HepG2 (cell line): ENCODE data around the gene RASIP1. TPM values are rescaled to one million over a fixed set of nuclear protein-coding genes. Genes with fewer than 3 reads are reported as not detected.

Experiments
- AGO2 ChIP-seq: fragments of 200-400 bp; formaldehyde crosslinking; optimal IDR thresholded peaks from 2 replicates; pipeline ENCODE3; 2017; ENCODE audit warnings: mild to moderate bottlenecking, low read depth, low read length, moderate library complexity
- HOXA3 ChIP-seq: sonication (generic); formaldehyde crosslinking; IDR thresholded peaks from 2 replicates; pipeline ENCODE4 v1.5.0; 2020; ENCODE audit warnings: missing genetic modification reagents
- MYC ChIP-seq: sonication (generic); formaldehyde crosslinking; IDR thresholded peaks from 2 replicates; pipeline ENCODE4 v1.9.0; 2021; ENCODE audit warnings: missing genetic modification reagents, borderline replicate concordance
- PATZ1 ChIP-seq: sonication (generic); formaldehyde crosslinking; IDR thresholded peaks from 2 replicates; pipeline ENCODE4 v1.4.0; 2020; ENCODE audit warnings: missing genetic modification reagents
- PHF8 ChIP-seq: sonication (generic); formaldehyde crosslinking; IDR thresholded peaks from 2 replicates; pipeline ENCODE4 v1.5.0; 2020; ENCODE audit warnings: missing genetic modification reagents
- THAP11 ChIP-seq: IDR thresholded peaks from 2 replicates; pipeline ENCODE4 v1.6.1; 2016; ENCODE audit warnings: missing biosample characterization, missing genetic modification reagents
- ZBTB21 ChIP-seq: sonication (generic); formaldehyde crosslinking; IDR thresholded peaks from 2 replicates; pipeline ENCODE4 v1.4.0; 2020; ENCODE audit warnings: missing genetic modification reagents
- ZBTB7A ChIP-seq: sonication (generic); formaldehyde crosslinking; IDR thresholded peaks from 2 replicates; pipeline ENCODE4 v1.8.0; 2022; ENCODE audit warnings: mild to moderate bottlenecking, missing genetic modification reagents
- polyA plus RNA-seq, 8 experiments: library from polyadenylated mRNA; depleted of rRNA in 3 of 8; stranded (reverse) in 7 of 8; unstranded in 1 of 8; fragments of >200 nt; fragmentation: Illumina TruSeq in 4 of 8; extraction: Trizol in 4 of 8; gene quantifications; 2 replicates each; pipeline versions ENCODE4 v1.2.1 to v1.2.3, GENCODE V29; 2011 to 2016; ENCODE audit warnings: low read depth in 4 of 8, missing spikeins in 1 of 8, mixed read lengths in 1 of 8; ENCODE audit not compliant: insufficient read depth in 1 of 8
- total RNA-seq, 5 experiments: library from RNA; depleted of rRNA; stranded (reverse); fragments of >200 nt; fragmentation: Illumina TruSeq; extraction: Trizol; gene quantifications; 2 replicates each; pipeline ENCODE4 v1.2.3, GENCODE V29; 2016; ENCODE audit warnings: low read depth in 1 of 5
- TF ChIP-seq, protein P1 (sequence below): sonication (generic); formaldehyde crosslinking; IDR thresholded peaks from 2 replicates; pipeline ENCODE4 v1.4.0; 2020; ENCODE audit warnings: missing genetic modification reagents
- TF ChIP-seq, protein P2 (sequence below): sonication (generic); formaldehyde crosslinking; conservative IDR thresholded peaks from 2 replicates; pipeline ENCODE4 v1.8.0; 2022; ENCODE audit warnings: missing genetic modification reagents
- TF ChIP-seq, protein P3 (sequence below), 2 experiments: IDR thresholded peaks; 2 replicates each; pipeline ENCODE4 v1.6.1; 2011 to 2012; ENCODE audit warnings: low read length in 2 of 2, borderline replicate concordance in 1 of 2, low read depth in 1 of 2, mild to moderate bottlenecking in 1 of 2, moderate library complexity in 1 of 2
- TF ChIP-seq, protein P4 (sequence below): sonication (generic); formaldehyde crosslinking; IDR thresholded peaks from 2 replicates; pipeline ENCODE4 v1.4.0; 2020; ENCODE audit warnings: missing genetic modification reagents, mild to moderate bottlenecking, borderline replicate concordance

Gene RASIP1
- total and polyA plus RNA-seq, 2 of the 13 experiments (the other 11 are each of a cell fraction or from before 2014, with no cell fraction given) = 0.44 to 0.58 TPM

DNA sequence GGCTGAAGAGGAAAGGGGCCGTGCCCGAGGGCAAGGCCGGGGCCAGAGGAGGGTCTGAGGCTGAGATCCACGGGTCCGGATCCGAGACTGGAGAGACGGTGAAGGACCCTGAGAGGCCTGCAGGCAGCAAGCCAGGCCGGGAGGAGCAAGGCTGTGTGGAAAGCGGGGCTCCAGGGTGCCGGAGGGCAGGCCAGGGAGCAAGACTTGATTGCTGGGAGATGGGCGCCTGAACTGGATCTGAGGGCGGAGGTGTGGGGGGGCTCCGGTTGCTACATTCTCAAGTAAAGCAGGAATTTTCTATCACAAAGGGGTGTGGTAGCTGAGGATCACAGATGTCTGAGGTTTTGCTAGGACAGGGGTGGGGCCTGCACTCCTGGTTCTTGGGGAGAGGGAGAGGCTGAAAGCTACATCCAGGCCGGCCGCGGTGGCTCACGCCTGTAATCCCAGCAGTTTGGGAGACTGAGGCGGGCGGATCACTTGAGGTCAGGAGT is 24.7 kb downstream of the RASIP1 start (continued):
- TF ChIP-seq THAP11 (CRISPR knock-in tag) (peak; percentile 14; the same call in 1 of the 2 replicates), AGO2 (peak; percentile 64), MYC (peak; percentile 21; the same call in 1 of the 2 replicates), PHF8 (CRISPR knock-in tag) (peak; percentile 37), ZBTB7A (CRISPR knock-in tag) (0 out of 2 replicates have a peak, but pooled peaks have one; percentile 18), ZBTB21 (no peak), PATZ1 (CRISPR knock-in tag) (0 out of 2 replicates have a peak, but pooled peaks have one; percentile 6), HOXA3 (CRISPR knock-in tag) (0 out of 2 replicates have a peak, but pooled peaks have one; percentile 8)
- TF ChIP-seq, protein P1, sequence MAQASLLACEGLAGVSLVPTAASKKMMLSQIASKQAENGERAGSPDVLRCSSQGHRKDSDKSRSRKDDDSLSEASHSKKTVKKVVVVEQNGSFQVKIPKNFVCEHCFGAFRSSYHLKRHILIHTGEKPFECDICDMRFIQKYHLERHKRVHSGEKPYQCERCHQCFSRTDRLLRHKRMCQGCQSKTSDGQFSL (CRISPR knock-in tag) = peak; percentile 74; the same call in 1 of the 2 replicates
- TF ChIP-seq, protein P2, sequence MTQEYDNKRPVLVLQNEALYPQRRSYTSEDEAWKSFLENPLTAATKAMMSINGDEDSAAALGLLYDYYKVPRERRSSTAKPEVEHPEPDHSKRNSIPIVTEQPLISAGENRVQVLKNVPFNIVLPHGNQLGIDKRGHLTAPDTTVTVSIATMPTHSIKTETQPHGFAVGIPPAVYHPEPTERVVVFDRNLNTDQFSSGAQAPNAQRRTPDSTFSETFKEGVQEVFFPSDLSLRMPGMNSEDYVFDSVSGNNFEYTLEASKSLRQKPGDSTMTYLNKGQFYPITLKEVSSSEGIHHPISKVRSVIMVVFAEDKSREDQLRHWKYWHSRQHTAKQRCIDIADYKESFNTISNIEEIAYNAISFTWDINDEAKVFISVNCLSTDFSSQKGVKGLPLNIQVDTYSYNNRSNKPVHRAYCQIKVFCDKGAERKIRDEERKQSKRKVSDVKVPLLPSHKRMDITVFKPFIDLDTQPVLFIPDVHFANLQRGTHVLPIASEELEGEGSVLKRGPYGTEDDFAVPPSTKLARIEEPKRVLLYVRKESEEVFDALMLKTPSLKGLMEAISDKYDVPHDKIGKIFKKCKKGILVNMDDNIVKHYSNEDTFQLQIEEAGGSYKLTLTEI = no peak
- TF ChIP-seq, protein P3, sequence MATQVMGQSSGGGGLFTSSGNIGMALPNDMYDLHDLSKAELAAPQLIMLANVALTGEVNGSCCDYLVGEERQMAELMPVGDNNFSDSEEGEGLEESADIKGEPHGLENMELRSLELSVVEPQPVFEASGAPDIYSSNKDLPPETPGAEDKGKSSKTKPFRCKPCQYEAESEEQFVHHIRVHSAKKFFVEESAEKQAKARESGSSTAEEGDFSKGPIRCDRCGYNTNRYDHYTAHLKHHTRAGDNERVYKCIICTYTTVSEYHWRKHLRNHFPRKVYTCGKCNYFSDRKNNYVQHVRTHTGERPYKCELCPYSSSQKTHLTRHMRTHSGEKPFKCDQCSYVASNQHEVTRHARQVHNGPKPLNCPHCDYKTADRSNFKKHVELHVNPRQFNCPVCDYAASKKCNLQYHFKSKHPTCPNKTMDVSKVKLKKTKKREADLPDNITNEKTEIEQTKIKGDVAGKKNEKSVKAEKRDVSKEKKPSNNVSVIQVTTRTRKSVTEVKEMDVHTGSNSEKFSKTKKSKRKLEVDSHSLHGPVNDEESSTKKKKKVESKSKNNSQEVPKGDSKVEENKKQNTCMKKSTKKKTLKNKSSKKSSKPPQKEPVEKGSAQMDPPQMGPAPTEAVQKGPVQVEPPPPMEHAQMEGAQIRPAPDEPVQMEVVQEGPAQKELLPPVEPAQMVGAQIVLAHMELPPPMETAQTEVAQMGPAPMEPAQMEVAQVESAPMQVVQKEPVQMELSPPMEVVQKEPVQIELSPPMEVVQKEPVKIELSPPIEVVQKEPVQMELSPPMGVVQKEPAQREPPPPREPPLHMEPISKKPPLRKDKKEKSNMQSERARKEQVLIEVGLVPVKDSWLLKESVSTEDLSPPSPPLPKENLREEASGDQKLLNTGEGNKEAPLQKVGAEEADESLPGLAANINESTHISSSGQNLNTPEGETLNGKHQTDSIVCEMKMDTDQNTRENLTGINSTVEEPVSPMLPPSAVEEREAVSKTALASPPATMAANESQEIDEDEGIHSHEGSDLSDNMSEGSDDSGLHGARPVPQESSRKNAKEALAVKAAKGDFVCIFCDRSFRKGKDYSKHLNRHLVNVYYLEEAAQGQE (IDR thresholded peaks at IDR 0.05; ENCODE audit: borderline replicate concordance in 1 of 2, low read depth in 1 of 2, low read length in 2 of 2) = no peak
- TF ChIP-seq, protein P4, sequence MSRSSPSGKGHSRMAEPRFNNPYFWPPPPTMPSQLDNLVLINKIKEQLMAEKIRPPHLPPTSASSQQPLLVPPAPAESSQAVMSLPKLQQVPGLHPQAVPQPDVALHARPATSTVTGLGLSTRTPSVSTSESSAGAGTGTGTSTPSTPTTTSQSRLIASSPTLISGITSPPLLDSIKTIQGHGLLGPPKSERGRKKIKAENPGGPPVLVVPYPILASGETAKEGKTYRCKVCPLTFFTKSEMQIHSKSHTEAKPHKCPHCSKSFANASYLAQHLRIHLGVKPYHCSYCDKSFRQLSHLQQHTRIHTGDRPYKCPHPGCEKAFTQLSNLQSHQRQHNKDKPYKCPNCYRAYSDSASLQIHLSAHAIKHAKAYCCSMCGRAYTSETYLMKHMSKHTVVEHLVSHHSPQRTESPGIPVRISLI (CRISPR knock-in tag) = 0 out of 2 replicates have a peak, but pooled peaks have one; percentile 21
